GM21723 (cell line): Measurements from ENCODE around the gene CCDC92.

Experiments
- ATAC-seq: cut with Tn5 transposase; IDR thresholded peaks from one replicate; pipeline ENCODE4 v1.9.1; 2021; ENCODE audit warnings: mild to moderate bottlenecking, moderate library complexity; ENCODE audit not compliant: unreplicated experiment

The CCDC92 gene

DNA sequence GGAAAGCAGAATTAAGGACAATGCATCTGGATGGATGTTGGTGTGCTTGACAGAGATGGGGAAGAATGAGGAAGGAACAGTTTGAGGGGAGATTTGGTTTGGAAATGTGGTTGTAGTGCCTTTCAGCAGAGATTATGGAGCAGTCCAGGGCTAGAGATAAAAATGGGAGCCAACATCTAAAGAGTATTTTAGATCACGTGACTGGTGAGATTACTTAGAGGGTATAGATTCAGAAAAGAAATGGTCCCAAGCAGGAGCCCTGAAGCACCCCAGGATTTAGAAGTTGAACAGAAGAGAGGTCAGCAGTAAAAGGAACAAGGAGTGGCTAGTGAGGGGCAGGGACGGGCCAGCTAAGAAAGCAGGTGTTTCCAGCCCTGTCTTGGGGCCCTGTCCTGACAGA is 30.0 kb upstream of the CCDC92 start:
- ATAC-seq: no peak

GRCh38 chr12:124002021-124002644 is 29.5 kb upstream of the CCDC92 start:
- ATAC-seq: no peak

DNA sequence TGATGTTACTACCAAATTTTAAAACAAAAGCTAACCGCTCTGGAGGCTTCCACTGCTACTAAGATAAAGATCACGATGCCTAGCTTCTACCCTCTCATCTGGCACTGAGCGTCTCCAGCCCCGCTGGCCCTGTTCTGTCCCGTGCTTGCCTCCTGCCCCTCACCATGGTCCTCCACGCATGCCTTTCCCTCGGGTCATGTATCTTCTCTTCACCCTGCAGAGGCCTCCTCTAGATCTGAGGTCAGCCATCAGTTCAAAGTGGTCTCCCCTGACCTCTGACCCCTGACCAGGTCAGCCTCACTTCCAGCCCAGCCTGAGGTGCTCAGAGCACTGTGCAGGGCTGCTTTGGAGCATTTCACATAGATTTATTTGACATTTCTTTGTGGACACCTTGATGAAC is 28.7 kb upstream of the CCDC92 start:
- ATAC-seq: no peak

- no peak for ATAC-seq
Measured at GRCh38 chr12:124000111-124000510, 27.5 kb upstream of the CCDC92 start.

GRCh38 chr12:123998991-123999359 is 26.3 kb upstream of the CCDC92 start:
- no peak for ATAC-seq

- no peak for ATAC-seq
Measured at GRCh38 chr12:123998344-123998990, 25.8 kb upstream of the CCDC92 start.

GRCh38 chr12:123997908-123998307 is 25.3 kb upstream of the CCDC92 start:
- ATAC-seq: no peak

DNA sequence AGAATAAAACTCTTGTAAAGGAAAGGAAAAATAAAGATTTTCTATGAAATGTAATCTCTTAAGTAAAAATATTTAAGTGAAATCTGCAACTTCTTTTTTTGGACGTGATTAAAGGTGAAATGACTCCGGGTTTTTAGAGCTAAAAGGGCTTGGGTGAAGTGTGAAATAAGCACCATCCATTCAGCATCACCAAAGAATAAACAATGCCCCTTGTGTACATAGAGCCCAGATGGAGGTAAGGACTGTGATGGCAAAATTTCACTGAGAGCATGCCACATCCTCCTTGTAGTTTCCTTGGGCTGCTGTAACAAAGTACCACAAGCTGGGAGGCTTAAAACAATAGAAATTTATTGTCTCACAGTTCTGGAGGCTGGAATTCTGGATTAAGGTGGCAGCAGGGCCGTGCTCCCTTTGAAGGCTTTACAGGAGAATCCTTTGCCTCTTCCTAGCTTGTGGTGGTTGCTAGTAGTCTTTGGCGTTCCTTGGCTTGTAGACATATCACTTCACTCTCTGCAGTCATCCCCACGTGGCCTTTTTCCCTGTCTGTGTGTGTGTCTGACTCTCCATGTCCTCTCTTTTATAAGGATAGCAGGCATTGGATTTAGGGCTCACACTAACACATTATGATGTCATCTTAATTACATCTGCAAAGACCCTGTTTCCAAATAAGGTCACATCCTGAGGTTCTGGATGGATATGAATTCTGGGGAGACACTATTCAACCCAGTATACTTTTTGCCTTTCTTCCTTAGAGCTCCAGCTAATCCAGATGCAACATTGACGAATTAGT is 24.6 kb upstream of the CCDC92 start:
- no peak for ATAC-seq

DNA sequence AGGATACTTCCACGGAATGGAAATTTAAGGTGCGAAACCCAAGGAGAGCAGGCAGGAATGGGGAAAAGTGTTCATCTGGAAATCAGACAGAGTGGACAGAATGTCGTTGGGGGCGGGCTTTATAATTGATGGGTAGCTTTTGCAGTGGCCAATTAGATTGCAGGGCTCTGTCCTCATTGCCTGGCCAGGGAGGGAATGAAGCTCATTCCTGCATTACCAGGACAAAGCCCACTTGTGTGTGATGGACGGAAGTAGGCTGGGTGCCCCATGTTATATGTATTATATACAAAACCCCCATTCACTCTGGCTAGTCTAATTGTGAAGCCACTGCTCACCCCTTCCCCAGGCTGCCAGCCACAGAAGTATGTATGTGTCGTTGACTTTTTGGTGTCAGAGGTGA is 23.9 kb upstream of the CCDC92 start:
- no peak for ATAC-seq

DNA sequence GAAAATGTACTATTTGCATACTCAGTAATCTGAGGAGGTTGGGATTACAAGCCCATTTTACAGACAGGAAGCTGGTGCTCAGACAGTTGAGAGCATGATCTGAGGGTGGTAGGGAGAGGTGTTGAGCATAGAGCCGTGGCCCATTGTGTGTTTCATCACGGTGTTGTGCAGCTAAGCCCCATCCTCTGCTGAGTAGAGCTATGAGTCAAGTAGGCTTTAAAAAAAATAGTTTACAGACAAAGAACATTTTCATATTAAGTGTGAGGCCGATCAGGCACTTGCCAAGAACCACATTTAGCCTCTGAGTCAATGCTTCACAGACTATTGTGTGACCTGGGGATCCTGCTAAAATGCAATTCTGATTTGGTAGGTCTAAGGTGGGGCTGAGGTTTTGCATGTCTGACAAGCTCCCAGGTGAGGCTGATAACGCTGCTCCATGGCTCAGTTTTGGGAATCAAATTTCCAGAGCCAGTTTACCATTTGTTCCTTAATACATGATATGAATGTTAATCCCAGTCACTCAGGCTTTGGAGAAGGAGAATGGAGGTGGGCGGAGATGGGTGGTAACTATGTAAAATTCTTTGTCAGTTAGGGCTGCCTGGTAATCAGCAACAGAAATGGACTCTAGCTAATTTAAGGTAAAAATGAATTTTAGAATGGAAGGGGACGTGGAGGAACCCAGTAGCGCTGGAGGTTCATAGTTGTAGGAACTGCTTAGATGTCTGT is 22.6 kb upstream of the CCDC92 start:
- ATAC-seq: no peak

DNA sequence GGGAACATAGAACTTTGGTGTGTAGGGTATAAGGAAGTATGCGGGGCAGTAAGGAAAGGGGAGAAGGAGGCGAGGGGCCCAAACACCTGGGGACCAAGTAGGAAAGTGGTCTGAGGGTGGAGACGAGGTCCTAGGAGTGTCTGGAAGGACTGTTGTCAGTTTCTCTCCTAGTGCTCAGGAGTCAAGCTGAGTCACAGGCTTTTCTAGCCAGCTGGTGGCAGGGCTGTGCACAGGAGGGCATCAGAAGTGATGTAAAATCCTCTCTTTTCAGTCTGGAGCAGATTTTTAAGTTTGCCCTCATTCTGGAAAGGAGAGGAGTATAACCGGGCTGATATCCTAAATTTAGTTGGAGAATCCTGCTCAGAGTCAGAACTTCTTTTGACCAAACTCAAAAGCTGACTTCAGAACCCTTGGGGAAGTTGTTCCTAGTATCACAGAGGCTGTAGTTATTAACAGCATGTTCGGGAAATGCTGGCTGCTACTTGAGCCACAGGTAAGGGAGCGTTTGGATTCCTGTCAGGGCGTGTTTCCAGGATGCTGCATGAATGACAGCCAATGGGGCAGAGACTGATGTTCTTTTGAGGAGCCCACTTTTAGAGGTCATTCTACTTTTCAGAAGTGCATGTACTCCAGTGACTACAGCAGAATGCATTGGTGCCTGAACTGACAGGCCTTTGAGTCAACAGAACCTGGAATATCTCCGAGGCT is 19.6 kb upstream of the CCDC92 start:
- no peak for ATAC-seq

DNA sequence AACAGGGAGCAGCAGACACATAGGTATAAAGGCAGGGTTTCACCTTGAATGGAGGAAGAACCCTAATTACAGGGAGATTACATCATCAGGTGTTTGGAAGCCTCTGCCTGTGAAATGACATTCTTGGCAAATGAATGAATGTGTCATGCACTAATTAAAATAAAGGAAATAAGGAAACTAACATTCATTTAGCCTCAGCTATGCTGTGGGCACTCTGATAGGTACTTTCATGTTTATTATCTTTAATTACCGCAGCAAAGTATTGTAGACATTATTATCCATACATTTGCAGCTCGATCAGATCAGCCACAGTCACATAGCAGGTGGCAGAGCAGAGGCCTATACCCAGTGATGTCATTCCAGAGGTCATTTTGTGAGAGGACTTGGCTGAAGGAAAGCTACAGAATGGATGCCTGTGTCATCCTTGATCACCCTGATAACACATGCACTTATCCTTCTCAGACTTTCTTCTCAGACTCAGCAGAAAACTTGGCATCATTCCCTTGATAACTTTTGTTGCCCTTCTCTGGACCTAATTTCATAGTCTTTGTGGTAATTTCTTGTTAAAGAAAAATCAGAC is 18.8 kb upstream of the CCDC92 start:
- no peak for ATAC-seq

DNA sequence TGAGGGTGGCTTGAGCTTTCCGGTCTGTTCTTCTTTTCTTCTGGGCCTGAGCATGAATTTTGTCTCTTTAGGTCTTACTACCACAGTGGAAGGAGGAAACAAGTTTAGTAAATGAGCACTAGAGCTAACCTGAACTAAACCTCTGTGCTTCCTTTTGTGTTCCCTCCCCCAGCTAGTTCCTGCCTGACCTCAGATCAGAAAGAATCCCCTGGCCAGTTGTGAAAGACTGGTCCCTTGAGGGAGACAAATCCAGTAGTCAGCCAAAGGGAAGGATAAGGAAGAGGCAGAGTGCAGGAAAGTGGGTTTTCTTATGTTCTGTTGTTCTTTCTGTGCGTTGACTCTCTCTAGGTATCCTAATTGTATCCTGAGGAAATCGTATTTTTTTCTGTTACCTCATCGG is 17.9 kb upstream of the CCDC92 start:
- ATAC-seq: no peak

DNA sequence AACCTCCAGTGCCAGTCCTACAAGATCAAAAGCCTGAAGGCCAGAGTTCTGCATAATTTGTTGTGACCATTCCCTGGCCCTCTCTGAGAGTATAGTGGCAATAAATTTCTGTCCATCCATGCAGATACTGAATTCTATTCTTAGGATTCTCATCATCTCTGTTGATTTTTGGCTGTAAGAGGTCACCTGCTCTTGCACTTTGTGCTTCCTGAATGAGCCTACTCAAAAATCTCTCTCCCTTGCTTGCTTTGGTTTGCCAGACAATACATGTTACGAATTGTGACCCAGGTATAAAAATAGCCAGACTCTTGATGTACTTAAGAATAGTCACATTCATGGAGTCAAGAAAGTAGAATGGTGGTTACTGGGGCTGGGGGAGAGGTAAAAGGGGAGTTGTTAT is 17.1 kb upstream of the CCDC92 start:
- ATAC-seq: no peak

- ATAC-seq: no peak
Measured at GRCh38 chr12:123989168-123989567, 16.5 kb upstream of the CCDC92 start.

DNA sequence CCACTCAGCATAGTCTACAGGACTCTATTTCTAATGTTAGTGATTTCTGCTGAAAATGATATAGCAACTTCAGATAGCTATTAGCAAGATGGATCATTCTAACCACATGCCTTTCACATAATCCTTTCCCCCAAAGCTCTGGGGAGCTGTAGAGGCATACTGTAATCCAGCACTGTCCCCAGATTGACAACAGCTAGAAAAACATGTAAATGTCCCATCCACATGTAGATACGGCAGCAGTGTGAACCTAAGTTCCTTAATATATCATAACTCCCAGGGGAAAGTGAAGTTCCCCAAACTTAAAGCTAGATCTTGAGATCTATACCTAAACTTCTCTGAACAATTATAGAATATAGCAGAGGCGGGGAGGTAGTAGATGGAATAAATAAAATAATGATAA is 14.4 kb upstream of the CCDC92 start:
- no peak for ATAC-seq

GRCh38 chr12:123986374-123986965 is 13.8 kb upstream of the CCDC92 start:
- ATAC-seq: no peak

DNA sequence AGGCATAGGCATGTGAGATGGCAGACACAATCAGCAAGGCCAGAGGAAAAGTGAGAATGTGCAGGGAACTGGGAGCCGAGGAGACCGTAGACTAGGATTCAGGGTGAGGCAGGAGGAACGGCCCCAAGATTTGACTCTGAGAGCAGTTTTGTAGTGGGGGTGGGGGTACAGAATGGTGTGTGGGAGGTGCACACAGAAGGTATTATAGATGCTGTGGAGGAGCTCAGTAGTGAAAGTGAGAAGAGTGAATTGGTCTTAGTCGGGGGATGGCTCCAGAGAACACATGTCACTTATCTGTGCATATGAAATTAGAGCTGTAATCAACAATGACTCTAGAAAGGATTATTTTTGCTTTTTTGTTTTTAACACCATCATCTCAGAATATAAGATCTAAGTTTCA is 12.3 kb upstream of the CCDC92 start:
- ATAC-seq: no peak

DNA sequence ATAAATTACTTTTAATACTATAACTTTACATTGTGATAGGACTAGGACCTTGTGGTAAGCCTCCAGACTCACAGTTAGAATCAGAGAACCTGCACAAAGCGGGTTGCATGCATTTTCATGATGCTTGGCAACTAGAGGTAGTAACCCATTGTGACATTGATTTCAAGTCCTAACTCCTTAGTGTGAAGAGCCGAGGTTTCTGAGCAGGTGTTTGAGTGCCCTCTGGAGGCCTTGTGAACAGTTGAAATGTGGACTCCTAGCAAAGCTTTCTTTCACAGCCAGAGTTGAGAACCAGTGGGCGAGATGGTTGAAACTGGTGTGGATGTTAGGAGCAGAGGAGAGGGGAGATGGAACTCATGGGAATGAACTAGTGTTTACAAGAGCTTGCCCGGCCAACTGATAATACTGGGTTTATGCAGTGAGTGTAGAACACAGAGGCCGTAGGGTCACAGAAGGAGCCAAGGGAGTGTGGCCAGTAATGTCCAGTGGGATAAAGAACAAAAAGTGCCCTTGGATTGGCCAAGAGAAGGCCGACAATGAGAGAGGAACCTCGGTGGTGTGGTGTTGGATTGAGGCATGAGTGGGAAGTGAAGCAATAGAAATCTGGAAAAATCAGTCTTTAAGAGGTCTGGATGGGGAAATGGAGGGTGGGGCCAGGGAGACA is 11.3 kb upstream of the CCDC92 start:
- peak; percentile 62 for ATAC-seq

DNA sequence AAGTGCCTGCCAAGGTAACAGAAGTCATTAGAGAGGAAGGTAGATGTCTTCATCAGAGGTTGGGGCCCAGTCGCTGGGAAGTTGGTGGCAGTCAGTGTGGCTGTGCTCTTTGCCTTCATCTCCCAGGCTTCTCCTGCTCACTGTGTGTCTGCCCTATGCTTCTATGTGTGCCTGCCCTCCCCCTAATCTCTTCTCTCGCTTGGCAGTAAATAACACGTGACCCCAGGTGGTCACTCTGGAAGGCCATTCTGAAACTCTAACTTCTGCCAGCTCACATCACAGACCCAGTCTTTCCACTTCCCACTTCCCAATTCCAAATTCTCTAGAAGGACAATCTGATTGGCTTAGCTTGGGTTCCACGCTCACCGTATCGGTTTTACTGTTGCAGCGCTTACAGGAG is 9.6 kb upstream of the CCDC92 start:
- no peak for ATAC-seq
